ENCODE measurements around the gene CBX8. TPM values are rescaled to one million over a fixed set of nuclear protein-coding genes. Genes with fewer than 3 reads are reported as not detected.

CBX8 gene
- total and polyA plus RNA-seq, 2 donors from 2014 or later = 3.5 to 6.2 TPM

DNA sequence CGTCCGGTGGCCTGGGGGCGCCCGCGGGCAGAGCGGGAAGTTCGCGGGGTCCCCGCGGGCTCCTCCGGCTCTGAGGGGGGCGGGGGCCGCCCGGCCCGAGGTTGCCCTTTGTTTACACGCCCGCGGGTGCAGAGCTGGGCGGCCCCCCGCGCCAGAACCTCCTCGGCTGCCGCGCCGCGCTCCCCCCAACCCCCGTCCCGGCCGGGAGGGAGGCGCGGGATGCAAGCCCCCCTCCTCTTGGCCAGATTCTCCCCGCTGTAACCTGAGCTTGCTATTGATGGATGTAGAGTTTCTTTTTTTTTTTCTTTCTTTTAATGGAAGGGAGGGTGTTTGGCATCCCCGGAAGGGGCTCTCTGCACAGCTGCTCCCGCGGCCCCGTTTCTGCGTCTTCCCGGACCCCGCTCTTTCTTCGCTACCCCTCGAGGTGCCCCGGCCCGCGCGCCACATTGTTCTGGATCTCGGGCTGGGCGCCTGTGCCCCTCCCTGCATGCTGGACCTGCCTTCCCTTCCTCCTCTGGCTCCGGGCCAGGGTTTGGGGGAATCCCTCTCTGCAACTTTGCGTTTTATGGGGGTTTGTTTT lies 18.3 kb downstream of the CBX8 start:
- peak overlapping the region in 1 of 3 donors; percentile 51 for H3K4me3 ChIP-seq (ENCODE audit: low read length in 3 of 3)
- intact Hi-C loops (cut with DNase I) = no loop called here
- no peaks in the 10 kb centered on the region for H3K27me3 ChIP-seq (ENCODE audit: control insufficient read depth, insufficient read depth, low read length)
- H3K4me1 ChIP-seq (ENCODE audit: control insufficient read depth in 2 of 3, insufficient read depth in 2 of 3, low read depth in 1 of 3, low read length in 3 of 3) = peaks cover 0 to 6% (median 2%) of the 10 kb centered on the region in 3 donors
- no peaks in the 10 kb centered on the region for H3K36me3 ChIP-seq (ENCODE audit: control insufficient read depth in 2 of 3, insufficient read depth in 3 of 3, low read length in 3 of 3)
- DNase-seq (peak; percentile 71 to 89 (median 83)), FAIRE-seq (no peak)
- peak overlapping the region in 1 of 3 donors; percentile 14 for H3K9ac ChIP-seq (ENCODE audit: low read length in 3 of 3)
- TF ChIP-seq, protein P1, sequence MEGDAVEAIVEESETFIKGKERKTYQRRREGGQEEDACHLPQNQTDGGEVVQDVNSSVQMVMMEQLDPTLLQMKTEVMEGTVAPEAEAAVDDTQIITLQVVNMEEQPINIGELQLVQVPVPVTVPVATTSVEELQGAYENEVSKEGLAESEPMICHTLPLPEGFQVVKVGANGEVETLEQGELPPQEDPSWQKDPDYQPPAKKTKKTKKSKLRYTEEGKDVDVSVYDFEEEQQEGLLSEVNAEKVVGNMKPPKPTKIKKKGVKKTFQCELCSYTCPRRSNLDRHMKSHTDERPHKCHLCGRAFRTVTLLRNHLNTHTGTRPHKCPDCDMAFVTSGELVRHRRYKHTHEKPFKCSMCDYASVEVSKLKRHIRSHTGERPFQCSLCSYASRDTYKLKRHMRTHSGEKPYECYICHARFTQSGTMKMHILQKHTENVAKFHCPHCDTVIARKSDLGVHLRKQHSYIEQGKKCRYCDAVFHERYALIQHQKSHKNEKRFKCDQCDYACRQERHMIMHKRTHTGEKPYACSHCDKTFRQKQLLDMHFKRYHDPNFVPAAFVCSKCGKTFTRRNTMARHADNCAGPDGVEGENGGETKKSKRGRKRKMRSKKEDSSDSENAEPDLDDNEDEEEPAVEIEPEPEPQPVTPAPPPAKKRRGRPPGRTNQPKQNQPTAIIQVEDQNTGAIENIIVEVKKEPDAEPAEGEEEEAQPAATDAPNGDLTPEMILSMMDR (IDR thresholded peaks at IDR 0.05; ENCODE audit: borderline replicate concordance, extremely low read depth, insufficient read depth) = no peak
- no peak overlapping the region for H3K27ac ChIP-seq (ENCODE audit: low read depth in 2 of 2, low read length in 2 of 2)
- no peaks in the 10 kb centered on the region for H3K9me3 ChIP-seq (ENCODE audit: control insufficient read depth in 2 of 3, insufficient read depth in 1 of 3, low read length in 3 of 3)

DNA sequence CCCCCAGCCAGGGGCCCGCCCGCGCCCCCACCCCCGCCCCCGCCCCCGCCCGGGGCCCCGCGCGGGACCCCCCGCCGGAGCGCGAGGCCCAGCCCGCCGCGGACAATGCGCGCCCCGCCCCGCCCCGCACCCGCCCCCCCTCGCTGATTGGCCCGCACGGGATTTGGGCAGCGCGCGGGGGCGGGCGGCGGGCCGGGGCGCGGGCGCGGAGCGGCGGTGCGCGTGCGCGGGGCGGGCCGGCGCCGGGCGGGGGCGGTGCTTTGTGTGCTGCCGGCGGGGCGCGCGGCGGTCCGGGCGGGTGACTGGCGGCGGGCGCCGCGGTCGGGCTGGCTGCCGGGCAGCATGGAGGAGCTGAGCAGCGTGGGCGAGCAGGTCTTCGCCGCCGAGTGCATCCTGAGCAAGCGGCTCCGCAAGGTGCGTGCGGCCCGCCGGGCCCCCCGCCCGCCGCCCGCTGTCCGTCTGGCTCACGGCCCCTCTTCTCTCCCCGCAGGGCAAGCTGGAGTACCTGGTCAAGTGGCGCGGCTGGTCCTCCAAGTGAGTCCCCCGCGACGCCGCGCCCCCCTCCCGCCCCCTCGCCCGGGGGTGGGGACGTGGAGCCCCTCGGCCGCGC lies 18.9 kb downstream of the CBX8 start, which contains the start of gene CBX2:
TSS of gene CBX2 (plus strand) at position 255 of the 610 bp plus-strand sequence. CDS start at position 343, 88 bp downstream.
- DNase-seq (peak; percentile 84 to 92 (median 88)), FAIRE-seq (no peak)
- Histone ChIP-seq H3K4me1 (ENCODE audit: control insufficient read depth in 2 of 3, insufficient read depth in 2 of 3, low read depth in 1 of 3, low read length in 3 of 3) (peaks cover 0 to 6% (median 2%) of the 10 kb centered on the region in 3 donors), H3K4me3 (ENCODE audit: low read length in 3 of 3) (peak within 1 kb of the TSS in 2 of 3 donors; percentile 29 to 51), H3K27ac (ENCODE audit: low read depth in 2 of 2, low read length in 2 of 2) (no peak within 1 kb of the TSS), H3K9ac (ENCODE audit: low read length in 3 of 3) (peak within 1 kb of the TSS in 1 of 3 donors; percentile 14), H3K27me3 (ENCODE audit: control insufficient read depth, insufficient read depth, low read length) (no peaks in the 10 kb centered on the region), H3K9me3 (ENCODE audit: control insufficient read depth in 2 of 3, insufficient read depth in 1 of 3, low read length in 3 of 3) (no peaks in the 10 kb centered on the region), H3K36me3 (ENCODE audit: control insufficient read depth in 2 of 3, insufficient read depth in 3 of 3, low read length in 3 of 3) (no peaks in the 10 kb centered on the region)
- intact Hi-C loops (cut with DNase I) = no loop called here
- TF ChIP-seq, protein P1 (IDR thresholded peaks at IDR 0.05; ENCODE audit: borderline replicate concordance, extremely low read depth, insufficient read depth) = no peak

DNA sequence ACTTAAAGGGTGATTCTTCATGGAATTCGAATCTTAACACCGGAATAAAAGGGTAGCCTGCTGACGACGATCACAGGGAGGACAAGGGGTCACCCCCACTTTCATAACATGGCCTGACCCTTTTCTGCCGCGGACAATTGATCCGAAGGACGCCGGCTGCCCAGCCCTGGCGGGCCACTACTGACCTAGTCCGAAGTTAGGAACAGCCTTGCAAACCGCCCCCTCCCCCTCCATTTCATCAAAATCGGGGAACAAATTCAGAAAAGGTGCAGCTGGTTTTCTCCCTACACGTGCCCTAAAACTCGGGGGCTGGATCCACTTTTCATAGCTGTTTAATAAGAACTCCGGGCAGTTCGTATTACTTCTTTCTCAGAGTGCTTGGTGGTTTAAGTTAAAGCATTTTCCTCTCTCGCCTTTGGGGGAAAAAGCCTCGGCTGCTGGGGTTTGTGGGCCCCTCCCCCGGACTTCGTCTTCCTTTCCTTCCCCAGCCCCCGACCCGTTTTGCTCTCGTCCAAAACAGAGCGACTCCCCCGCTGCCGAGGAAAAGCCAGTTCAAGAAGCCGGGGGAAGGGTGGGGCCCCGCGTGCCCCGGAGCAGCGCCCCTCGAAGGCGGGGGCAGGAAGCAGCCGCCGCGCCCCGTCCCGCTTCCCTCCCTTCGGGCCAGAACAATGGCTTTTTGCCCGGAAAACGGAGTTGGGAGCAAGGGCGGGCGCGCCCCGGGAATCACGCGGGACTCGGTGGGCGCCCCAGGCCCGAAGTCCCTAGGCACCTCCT lies 19.6 kb downstream of the CBX8 start:
- no peak overlapping the region for H3K27ac ChIP-seq (ENCODE audit: low read depth in 2 of 2, low read length in 2 of 2)
- FAIRE-seq (no peak), DNase-seq (peak; percentile 68 to 90 (median 79))
- TF ChIP-seq, protein P1 (IDR thresholded peaks at IDR 0.05; ENCODE audit: borderline replicate concordance, extremely low read depth, insufficient read depth) = peak; percentile 8
- no peak overlapping the region for H3K9ac ChIP-seq (ENCODE audit: low read length in 3 of 3)
- intact Hi-C loops (cut with DNase I) = no loop called here
- peaks cover 0 to 6% (median 2%) of the 10 kb centered on the region in 3 donors for H3K4me1 ChIP-seq (ENCODE audit: control insufficient read depth in 2 of 3, insufficient read depth in 2 of 3, low read depth in 1 of 3, low read length in 3 of 3)
- peak overlapping the region in 2 of 3 donors; percentile 29 to 30 for H3K4me3 ChIP-seq (ENCODE audit: low read length in 3 of 3)
- no peaks in the 10 kb centered on the region for H3K9me3 ChIP-seq (ENCODE audit: control insufficient read depth in 2 of 3, insufficient read depth in 1 of 3, low read length in 3 of 3)
- H3K27me3 ChIP-seq (ENCODE audit: control insufficient read depth, insufficient read depth, low read length) = no peaks in the 10 kb centered on the region
- H3K36me3 ChIP-seq (ENCODE audit: control insufficient read depth in 2 of 3, insufficient read depth in 3 of 3, low read length in 3 of 3) = no peaks in the 10 kb centered on the region

All from kidney (tissue), 14 donors.